GM12891 (cell line): ENCODE results near the gene LMCD1.

ENCODE experiments used
- DNase-seq: peaks from one replicate; pipeline ENCODE4 v3.0.0; 2011; ENCODE audit warnings: low spot score; ENCODE audit not compliant: insufficient read length
- FAIRE-seq: peaks from 2 replicates; lab custom pipeline; 2011; peaks lifted over from hg19 to GRCh38; lab: Jason Lieb, UNC
- PAX5 ChIP-seq: IDR thresholded peaks from 2 replicates; pipeline ENCODE4 v1.6.1; 2011; ENCODE audit warnings: low read length, moderate library complexity, mild to moderate bottlenecking; ENCODE audit not compliant: insufficient read depth, severe bottlenecking
- POLR2A ChIP-seq: IDR thresholded peaks from 2 replicates; pipeline ENCODE4 v1.6.1; 2011; ENCODE audit warnings: low read depth, low read length, control low read depth
- POLR2AphosphoS5 ChIP-seq: IDR thresholded peaks from 2 replicates; pipeline ENCODE4 v1.6.1; 2011; ENCODE audit warnings: low read depth, low read length, control low read depth
- POU2F2 ChIP-seq: IDR thresholded peaks from 2 replicates; pipeline ENCODE4 v1.6.1; 2011; ENCODE audit warnings: low read depth, mild to moderate bottlenecking, control low read depth, low read length, moderate library complexity
- SPI1 ChIP-seq: IDR thresholded peaks from 2 replicates; pipeline ENCODE4 v1.6.1; 2011; ENCODE audit warnings: low read depth, low read length, control low read depth
- TAF1 ChIP-seq: IDR thresholded peaks from 2 replicates; pipeline ENCODE4 v1.6.1; 2011; ENCODE audit warnings: low read depth, low read length, control low read depth

LMCD1 gene

GRCh38 chr3:8491271-8492144 is 10.1 kb upstream of the LMCD1 start:
- no peak for DNase-seq
- no peak for FAIRE-seq
- no peak for TF ChIP-seq TAF1
- TF ChIP-seq POLR2A: no peak
- no peak for TF ChIP-seq POU2F2
- no peak for TF ChIP-seq PAX5

GRCh38 chr3:8492744-8493511 is 8.7 kb upstream of the LMCD1 start:
- TF ChIP-seq PAX5 (no peak), POLR2AphosphoS5 (no peak), POLR2A (no peak), POU2F2 (no peak), SPI1 (no peak), TAF1 (no peak)
- no peak for DNase-seq
- no peak for FAIRE-seq

- FAIRE-seq: no peak
- DNase-seq: no peak
- TF ChIP-seq POLR2AphosphoS5: no peak
- no peak for TF ChIP-seq POLR2A
- no peak for TF ChIP-seq PAX5
- TF ChIP-seq SPI1: no peak
- no peak for TF ChIP-seq TAF1
- no peak for TF ChIP-seq POU2F2
These were observed 7.9 kb upstream of the LMCD1 start for GRCh38 chr3:8493744-8494143.

- no peak for FAIRE-seq
- TF ChIP-seq POLR2AphosphoS5 (no peak), PAX5 (no peak), SPI1 (no peak), POLR2A (no peak), TAF1 (no peak), POU2F2 (no peak)
- DNase-seq: no peak
These were observed 7.3 kb upstream of the LMCD1 start for GRCh38 chr3:8494327-8494726.

GRCh38 chr3:8497582-8497981 is 4.0 kb upstream of the LMCD1 start:
- DNase-seq (no peak), FAIRE-seq (no peak)
- TF ChIP-seq POLR2A: no peak
- TF ChIP-seq POLR2AphosphoS5: no peak
- TF ChIP-seq SPI1: no peak
- no peak for TF ChIP-seq TAF1
- TF ChIP-seq POU2F2: no peak
- TF ChIP-seq PAX5: no peak

GRCh38 chr3:8499181-8499611 is 2.4 kb upstream of the LMCD1 start:
- no peak for DNase-seq
- no peak for FAIRE-seq
- no peak for TF ChIP-seq POLR2AphosphoS5
- no peak for TF ChIP-seq SPI1
- TF ChIP-seq TAF1: no peak
- TF ChIP-seq POLR2A: no peak
- TF ChIP-seq POU2F2: no peak
- TF ChIP-seq PAX5: no peak

GRCh38 chr3:8500319-8500988 is 1.2 kb upstream of the LMCD1 start:
- FAIRE-seq (no peak), DNase-seq (no peak)
- TF ChIP-seq SPI1 (no peak), POLR2AphosphoS5 (no peak), POLR2A (no peak), PAX5 (no peak)

- FAIRE-seq (no peak), DNase-seq (no peak)
- no peak for TF ChIP-seq POU2F2
- no peak for TF ChIP-seq POLR2AphosphoS5
- TF ChIP-seq TAF1: no peak
- TF ChIP-seq PAX5: no peak
- TF ChIP-seq POLR2A: no peak
- no peak for TF ChIP-seq SPI1
These were observed 643 bp upstream of the LMCD1 start for GRCh38 chr3:8500989-8501370.

GRCh38 chr3:8503461-8503860 is 1.8 kb downstream of the LMCD1 start:
- FAIRE-seq (no peak), DNase-seq (no peak)
- no peak for TF ChIP-seq POLR2AphosphoS5
